ENCODE measurements around the gene CCDC124. TPM values are rescaled to one million over a fixed set of nuclear protein-coding genes. Genes with fewer than 3 reads are reported as not detected.
A peak's percentile ranks its signal among the peaks of the same experiment; 100 is the strongest.

CCDC124 gene
- total RNA-seq, 1 experiment from 2014 or later: 165 TPM

DNA sequence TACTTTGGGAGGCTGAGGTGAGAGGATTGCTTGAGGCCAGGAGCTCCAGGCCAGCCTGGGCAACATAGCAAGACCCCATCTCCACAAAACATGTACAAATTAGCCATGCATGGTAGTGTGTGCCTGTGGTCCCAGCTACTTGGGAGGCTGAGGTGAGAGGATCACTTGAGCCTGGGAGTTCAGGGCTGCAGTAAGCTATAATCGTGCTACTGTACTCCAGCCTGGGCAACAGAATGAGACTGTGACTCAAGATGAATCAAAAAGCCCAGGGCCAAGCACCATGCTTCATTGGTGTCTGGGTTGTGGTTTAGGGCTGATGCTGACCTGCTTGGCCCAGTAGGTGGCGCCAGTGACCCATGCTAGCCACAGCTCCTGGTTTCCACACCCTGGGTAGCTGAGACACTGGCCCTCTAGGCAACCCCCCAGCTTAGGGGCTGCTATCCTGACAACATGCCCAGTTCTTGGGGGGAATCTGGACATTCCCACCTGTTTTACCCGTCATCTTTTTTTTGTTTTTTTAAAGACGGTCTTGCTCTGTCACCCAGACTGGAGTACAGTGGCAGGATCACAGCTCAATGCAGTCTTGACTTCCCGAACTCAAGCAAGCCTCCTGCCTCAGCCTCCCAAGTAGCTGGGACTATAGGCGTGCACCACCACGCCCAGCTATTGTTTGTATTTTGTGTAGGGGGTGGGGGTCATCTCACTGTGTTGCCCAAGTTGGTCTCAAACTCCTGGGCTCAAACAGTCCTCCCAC lies 5.5 kb downstream of the CCDC124 start:
- BruUV-seq (replicated peaks): no TSS peak
- CTCF ChIA-PET: interaction anchor here (0.6 to 1.2 kb wide), 9 partner anchors 10 to 558 kb away, joined by 3 to 18 read pairs (median 6); partner anchors contain the start of genes RPL18A and SLC5A5
- peak; percentile 94 for DNase-seq
- intact Hi-C loops (cut with micrococcal nuclease): loop anchor here (1.0 kb wide), 1 partner anchor 59 kb away; no protein-coding TSS in a partner anchor
- H4K20me1 ChIP-seq (ENCODE audit: low read length): no peaks in the 10 kb centered on the region
- no peaks in the 10 kb centered on the region for H3K9me3 ChIP-seq (ENCODE audit: low read length)
- POLR2A ChIA-PET (ENCODE audit: unreplicated experiment): interaction anchor here (0.5 to 0.6 kb wide), 3 partner anchors 58 to 91 kb away, joined by 3 to 13 read pairs (median 6); no protein-coding TSS in a partner anchor
- no peaks in the 10 kb centered on the region for H3K27me3 ChIP-seq (ENCODE audit: low read length)
- H2AFZ ChIP-seq (ENCODE audit: low read length): no peak overlapping the region
- no peak overlapping the region for H3K4me3 ChIP-seq (ENCODE audit: low read length)
- H3K4me2 ChIP-seq (ENCODE audit: low read length): no peak overlapping the region
- no peaks in the 10 kb centered on the region for H3K9me2 ChIP-seq (replicated peaks; ENCODE audit: low read length)
- H3F3A ChIP-seq (ENCODE audit: low read length, unreplicated experiment): no peaks in the 10 kb centered on the region
- 0 out of 2 replicates have a peak overlapping the region, but pooled peaks have one; percentile 22 for H3K27ac ChIP-seq (ENCODE audit: low read length)
- H3K36me3 ChIP-seq (ENCODE audit: low read depth, low read length): peaks cover 3% of the 10 kb centered on the region; the same call in 1 of the 2 replicates
- ATAC-seq: peak; percentile 92
- peaks cover 18% of the 10 kb centered on the region for H3K79me2 ChIP-seq (ENCODE audit: low read length)
- no peak overlapping the region for H3K9ac ChIP-seq (ENCODE audit: low read length)
- TF ChIP-seq, protein P1, sequence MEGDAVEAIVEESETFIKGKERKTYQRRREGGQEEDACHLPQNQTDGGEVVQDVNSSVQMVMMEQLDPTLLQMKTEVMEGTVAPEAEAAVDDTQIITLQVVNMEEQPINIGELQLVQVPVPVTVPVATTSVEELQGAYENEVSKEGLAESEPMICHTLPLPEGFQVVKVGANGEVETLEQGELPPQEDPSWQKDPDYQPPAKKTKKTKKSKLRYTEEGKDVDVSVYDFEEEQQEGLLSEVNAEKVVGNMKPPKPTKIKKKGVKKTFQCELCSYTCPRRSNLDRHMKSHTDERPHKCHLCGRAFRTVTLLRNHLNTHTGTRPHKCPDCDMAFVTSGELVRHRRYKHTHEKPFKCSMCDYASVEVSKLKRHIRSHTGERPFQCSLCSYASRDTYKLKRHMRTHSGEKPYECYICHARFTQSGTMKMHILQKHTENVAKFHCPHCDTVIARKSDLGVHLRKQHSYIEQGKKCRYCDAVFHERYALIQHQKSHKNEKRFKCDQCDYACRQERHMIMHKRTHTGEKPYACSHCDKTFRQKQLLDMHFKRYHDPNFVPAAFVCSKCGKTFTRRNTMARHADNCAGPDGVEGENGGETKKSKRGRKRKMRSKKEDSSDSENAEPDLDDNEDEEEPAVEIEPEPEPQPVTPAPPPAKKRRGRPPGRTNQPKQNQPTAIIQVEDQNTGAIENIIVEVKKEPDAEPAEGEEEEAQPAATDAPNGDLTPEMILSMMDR (conservative IDR thresholded peaks at IDR 0.05; ENCODE audit: low read depth, low read length): peak; percentile 89
- TF ChIP-seq EZH2phosphoT487 (IDR thresholded peaks at IDR 0.05; ENCODE audit: borderline replicate concordance, low read length): no peak
- H3K4me1 ChIP-seq (ENCODE audit: insufficient read depth, low read length): peaks cover 13% of the 10 kb centered on the region

DNA sequence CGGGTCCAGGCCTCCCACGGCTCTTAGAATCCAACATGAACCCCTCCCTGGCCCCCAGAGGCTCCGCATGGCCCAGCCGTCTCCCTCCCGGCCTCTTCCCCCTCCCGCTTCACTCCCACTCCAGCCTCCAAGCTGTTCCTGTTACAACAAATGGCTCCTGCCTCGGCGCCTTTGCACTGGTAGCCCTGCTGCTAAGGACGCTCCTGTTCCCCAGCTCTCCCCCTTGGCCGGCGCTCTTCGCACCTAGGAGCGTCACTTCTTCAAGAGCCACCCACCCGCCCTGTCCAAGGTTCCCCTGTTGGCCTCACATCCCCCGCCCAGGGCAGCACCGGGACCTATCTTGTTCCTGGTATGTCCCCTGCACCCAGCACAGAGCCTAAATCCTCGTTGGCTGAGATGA lies 9.4 kb downstream of the CCDC124 start:
- Histone ChIP-seq H3K9me2 (replicated peaks; ENCODE audit: low read length) (no peaks in the 10 kb centered on the region), H3K4me3 (ENCODE audit: low read length) (no peak overlapping the region), H3K9me3 (ENCODE audit: low read length) (no peaks in the 10 kb centered on the region), H3K4me1 (ENCODE audit: insufficient read depth, low read length) (peaks cover 20% of the 10 kb centered on the region), H3K9ac (ENCODE audit: low read length) (no peak overlapping the region), H3K79me2 (ENCODE audit: low read length) (no peaks in the 10 kb centered on the region), H2AFZ (ENCODE audit: low read length) (no peak overlapping the region), H3K27ac (ENCODE audit: low read length) (no peak overlapping the region), H4K20me1 (ENCODE audit: low read length) (0 out of 2 replicates have a peak, but pooled peaks cover 2% of the 10 kb centered on the region), H3F3A (ENCODE audit: low read length, unreplicated experiment) (peaks cover 5% of the 10 kb centered on the region), H3K27me3 (ENCODE audit: low read length) (no peaks in the 10 kb centered on the region), H3K4me2 (ENCODE audit: low read length) (no peak overlapping the region), H3K36me3 (ENCODE audit: low read depth, low read length) (peaks cover 3% of the 10 kb centered on the region; the same call in 1 of the 2 replicates)
- TF ChIP-seq, protein P1 (conservative IDR thresholded peaks at IDR 0.05; ENCODE audit: low read depth, low read length): no peak
- TF ChIP-seq EZH2 (IDR thresholded peaks at IDR 0.05; ENCODE audit: low read length, unreplicated experiment) (no peak), EZH2phosphoT487 (IDR thresholded peaks at IDR 0.05; ENCODE audit: borderline replicate concordance, low read length) (no peak)
- DNase-seq (no peak), ATAC-seq (no peak)
- BruUV-seq (replicated peaks): no TSS peak
- ChIA-PET CTCF (no interaction called here), POLR2A (ENCODE audit: unreplicated experiment) (no interaction called here)
- intact Hi-C loops (cut with micrococcal nuclease): no loop called here

Measured in PC-3 (cell line).